PC-9 (cell line): ENCODE measurements around the gene CXCR3.

ENCODE experiments used
- CTCF ChIP-seq: fragments of 200-600 bp; sonication (generic); conservative IDR thresholded peaks from 2 replicates; pipeline ENCODE4 v1.6.1; 2017; ENCODE audit warnings: mixed run types, antibody characterized with exemption, mild to moderate bottlenecking, moderate library complexity
- EZH2 ChIP-seq: fragments of 200-600 bp; sonication (generic); IDR thresholded peaks from 2 replicates; pipeline ENCODE4 v1.8.0; 2017; ENCODE audit warnings: antibody characterized with exemption, low read depth

- TF ChIP-seq CTCF (no peak), EZH2 (no peak)
Measured at GRCh38 chrX:71632923-71633657, 14.8 kb upstream of the CXCR3 start.
